Loucy (cell line): Measurements from ENCODE around the gene RNF6.

Experiments
- CTCF ChIP-seq: fragments of 200-600 bp; sonication (generic); conservative IDR thresholded peaks from 2 replicates; pipeline ENCODE4 v1.5.1; 2014; ENCODE audit warnings: mild to moderate bottlenecking, antibody characterized with exemption, low read length
- EZH2phosphoT487 ChIP-seq: fragments of 200-600 bp; IDR thresholded peaks from 2 replicates; pipeline ENCODE4 v1.6.1; 2018; ENCODE audit warnings: antibody characterized with exemption, mild to moderate bottlenecking, moderate library complexity, borderline replicate concordance

- TF ChIP-seq CTCF (no peak), EZH2phosphoT487 (no peak)
Measured at GRCh38 chr13:26198116-26198515, 24.0 kb downstream of the RNF6 start.
